Measurements from ENCODE around the gene CAB39L.

The CAB39L gene

DNA sequence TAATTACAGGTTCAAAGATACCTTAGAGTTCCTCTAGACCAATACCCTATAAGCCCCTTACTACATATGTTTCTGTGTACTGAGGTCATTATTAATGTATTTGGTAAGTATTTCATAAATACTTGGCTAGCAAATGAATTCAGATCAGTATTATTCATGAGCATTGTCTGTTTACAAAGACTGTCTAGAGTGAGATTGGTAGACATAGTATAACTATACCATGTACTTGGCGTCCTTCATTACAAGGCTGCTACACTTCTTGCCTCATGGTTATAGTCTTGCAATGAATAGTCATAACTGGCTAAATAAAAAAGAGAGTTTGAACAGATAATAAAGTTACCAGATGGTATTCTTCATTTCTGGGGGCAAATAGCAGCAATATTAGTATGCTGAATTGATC lies 12.3 kb upstream of the CAB39L start:
- Histone ChIP-seq H3K27ac (no peak overlapping the region), H3K36me3 (no peaks in the 10 kb centered on the region)

DNA sequence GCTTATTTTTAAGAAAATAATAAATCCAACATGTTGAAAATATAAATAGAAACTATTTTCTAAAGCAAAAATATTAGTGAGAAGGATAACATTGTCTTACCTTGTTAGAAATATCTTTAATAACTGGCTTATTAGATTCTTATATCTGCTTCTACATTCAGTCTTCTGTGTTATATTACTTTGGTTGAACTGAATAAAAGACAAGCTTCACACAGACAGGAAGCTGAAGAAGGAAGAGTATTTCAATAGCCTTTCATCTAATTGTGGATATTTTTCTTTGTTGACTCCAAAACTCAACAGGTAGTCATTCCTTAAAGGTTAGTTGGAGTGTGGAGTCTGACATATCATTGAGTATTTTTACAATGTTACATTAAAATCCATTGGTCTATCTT lies 11.1 kb upstream of the CAB39L start:
- Histone ChIP-seq H3K27me3 (no peaks in the 10 kb centered on the region), H3K9me3 (no peaks in the 10 kb centered on the region), H3K36me3 (no peaks in the 10 kb centered on the region), H3K27ac (no peak overlapping the region), H3K4me3 (ENCODE audit: low read depth in 1 of 2, low read length in 1 of 2) (no peak overlapping the region), H3K4me1 (ENCODE audit: control insufficient read depth in 1 of 2, insufficient read depth in 1 of 2, low read depth in 1 of 2, low read length in 1 of 2) (no peaks in the 10 kb centered on the region)
- TF ChIP-seq, protein P1, sequence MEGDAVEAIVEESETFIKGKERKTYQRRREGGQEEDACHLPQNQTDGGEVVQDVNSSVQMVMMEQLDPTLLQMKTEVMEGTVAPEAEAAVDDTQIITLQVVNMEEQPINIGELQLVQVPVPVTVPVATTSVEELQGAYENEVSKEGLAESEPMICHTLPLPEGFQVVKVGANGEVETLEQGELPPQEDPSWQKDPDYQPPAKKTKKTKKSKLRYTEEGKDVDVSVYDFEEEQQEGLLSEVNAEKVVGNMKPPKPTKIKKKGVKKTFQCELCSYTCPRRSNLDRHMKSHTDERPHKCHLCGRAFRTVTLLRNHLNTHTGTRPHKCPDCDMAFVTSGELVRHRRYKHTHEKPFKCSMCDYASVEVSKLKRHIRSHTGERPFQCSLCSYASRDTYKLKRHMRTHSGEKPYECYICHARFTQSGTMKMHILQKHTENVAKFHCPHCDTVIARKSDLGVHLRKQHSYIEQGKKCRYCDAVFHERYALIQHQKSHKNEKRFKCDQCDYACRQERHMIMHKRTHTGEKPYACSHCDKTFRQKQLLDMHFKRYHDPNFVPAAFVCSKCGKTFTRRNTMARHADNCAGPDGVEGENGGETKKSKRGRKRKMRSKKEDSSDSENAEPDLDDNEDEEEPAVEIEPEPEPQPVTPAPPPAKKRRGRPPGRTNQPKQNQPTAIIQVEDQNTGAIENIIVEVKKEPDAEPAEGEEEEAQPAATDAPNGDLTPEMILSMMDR (IDR thresholded peaks at IDR 0.05), result no peak

More for the DNA sequence above, 12.3 kb upstream of the CAB39L start:
- Histone ChIP-seq H3K9me3 (no peaks in the 10 kb centered on the region), H3K4me3 (ENCODE audit: low read depth in 1 of 2, low read length in 1 of 2) (no peak overlapping the region), H3K27me3 (no peaks in the 10 kb centered on the region), H3K4me1 (ENCODE audit: control insufficient read depth in 1 of 2, insufficient read depth in 1 of 2, low read depth in 1 of 2, low read length in 1 of 2) (no peaks in the 10 kb centered on the region)
- TF ChIP-seq, protein P1 (IDR thresholded peaks at IDR 0.05), result no peak

DNA sequence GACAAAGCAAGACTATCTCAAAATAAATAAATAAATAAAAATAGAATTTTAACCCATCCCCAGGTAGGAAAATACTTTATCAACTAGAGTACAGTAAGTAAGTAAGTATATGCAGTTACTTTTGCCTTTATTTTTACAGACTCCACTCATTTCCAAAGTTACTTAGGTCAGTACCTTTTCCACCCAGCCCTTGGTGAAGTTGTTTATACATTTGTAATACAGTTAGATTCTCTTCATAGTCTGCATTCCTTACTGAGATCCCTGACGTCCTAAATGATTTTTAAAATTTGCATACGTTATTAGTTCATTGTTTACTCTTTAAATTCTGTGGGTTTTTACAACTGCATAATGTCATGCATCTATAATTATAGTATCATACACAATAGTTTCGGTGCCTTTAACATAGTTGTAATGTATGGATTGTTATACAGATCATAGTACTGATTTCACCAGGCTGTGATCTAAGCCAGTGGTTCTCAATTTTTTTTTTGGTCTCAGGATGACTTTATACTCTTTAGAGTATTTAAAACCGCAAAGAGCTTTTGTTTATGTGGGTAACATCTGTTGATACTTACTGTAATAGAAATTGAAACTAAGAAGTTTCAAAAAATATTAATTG lies 10.6 kb upstream of the CAB39L start:
- H3K27me3 ChIP-seq, result no peaks in the 10 kb centered on the region
- no peaks in the 10 kb centered on the region for H3K4me1 ChIP-seq (ENCODE audit: control insufficient read depth in 1 of 2, insufficient read depth in 1 of 2, low read depth in 1 of 2, low read length in 1 of 2)
- no peak overlapping the region for H3K27ac ChIP-seq
- H3K36me3 ChIP-seq, result no peaks in the 10 kb centered on the region
- no peak overlapping the region for H3K4me3 ChIP-seq (ENCODE audit: low read depth in 1 of 2, low read length in 1 of 2)
- TF ChIP-seq, protein P1 (IDR thresholded peaks at IDR 0.05), result no peak
- H3K9me3 ChIP-seq, result no peaks in the 10 kb centered on the region

DNA sequence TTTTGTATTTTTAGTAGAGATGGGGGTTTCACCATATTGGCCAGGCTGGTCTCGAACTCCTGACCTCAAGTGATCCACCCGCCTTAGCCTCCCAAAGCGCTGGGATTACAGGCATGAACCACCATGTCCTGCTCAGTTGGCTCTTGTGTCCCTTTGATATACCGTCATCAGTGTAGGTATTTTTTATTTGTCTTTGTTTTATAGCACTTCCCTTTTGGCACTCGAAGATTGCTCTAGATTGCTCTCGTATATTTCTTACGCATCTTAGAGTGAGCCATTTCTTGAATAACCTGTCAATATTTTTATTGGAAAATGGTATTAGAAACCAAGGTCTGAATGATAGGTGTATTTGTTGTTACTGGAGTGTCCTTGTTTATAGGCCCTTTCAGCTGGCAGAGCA lies 9.6 kb upstream of the CAB39L start:
- Histone ChIP-seq H3K9me3 (no peaks in the 10 kb centered on the region), H3K36me3 (no peaks in the 10 kb centered on the region), H3K27me3 (no peaks in the 10 kb centered on the region), H3K4me3 (ENCODE audit: low read depth in 1 of 2, low read length in 1 of 2) (no peak overlapping the region), H3K4me1 (ENCODE audit: control insufficient read depth in 1 of 2, insufficient read depth in 1 of 2, low read depth in 1 of 2, low read length in 1 of 2) (no peaks in the 10 kb centered on the region), H3K27ac (no peak overlapping the region)
- TF ChIP-seq, protein P1 (IDR thresholded peaks at IDR 0.05), result no peak

DNA sequence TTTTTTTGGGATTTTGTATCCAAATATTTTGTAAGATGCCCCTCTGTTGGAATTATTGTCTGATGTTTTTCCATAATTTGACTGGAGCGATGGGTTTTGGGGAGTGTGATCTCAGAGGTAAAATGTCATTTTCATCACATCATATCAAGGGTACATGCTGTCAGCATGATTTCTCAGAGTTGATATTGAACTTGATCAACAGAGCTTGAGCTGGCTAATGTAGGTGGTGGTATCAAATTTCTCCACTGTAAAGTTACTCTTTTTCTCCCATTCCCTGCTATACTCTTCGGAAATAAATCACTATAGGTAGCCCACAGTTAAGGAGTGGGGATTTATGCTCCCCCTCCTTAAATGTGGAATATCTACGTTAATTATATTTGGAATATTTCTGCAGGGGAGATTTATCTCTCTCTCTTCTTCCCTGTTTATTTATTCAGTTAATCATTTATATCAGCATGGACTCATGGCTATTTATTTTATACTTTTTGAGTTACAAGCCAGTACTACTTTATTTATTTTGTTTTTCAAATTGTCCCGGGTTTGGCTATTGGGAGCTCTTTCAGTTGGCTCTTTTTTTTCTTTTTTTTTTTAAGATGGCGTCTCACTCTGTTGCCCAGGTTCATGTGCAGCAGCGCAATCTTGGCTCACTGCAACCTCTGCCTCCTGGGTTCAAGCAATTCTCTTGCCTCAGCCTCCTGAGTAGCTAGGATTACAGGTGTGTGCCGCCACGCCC lies 9.0 kb upstream of the CAB39L start:
- Histone ChIP-seq H3K4me1 (ENCODE audit: control insufficient read depth in 1 of 2, insufficient read depth in 1 of 2, low read depth in 1 of 2, low read length in 1 of 2) (no peaks in the 10 kb centered on the region), H3K4me3 (ENCODE audit: low read depth in 1 of 2, low read length in 1 of 2) (no peak overlapping the region), H3K9me3 (no peaks in the 10 kb centered on the region), H3K27me3 (no peaks in the 10 kb centered on the region), H3K36me3 (no peaks in the 10 kb centered on the region), H3K27ac (no peak overlapping the region)
- TF ChIP-seq, protein P1 (IDR thresholded peaks at IDR 0.05), result no peak

Data from neutrophil (primary cell).